ENCODE results near the gene SRF. TPM values are rescaled to one million over a fixed set of nuclear protein-coding genes. Genes with fewer than 3 reads are reported as not detected.
A peak's percentile ranks its signal among the peaks of the same experiment; 100 is the strongest.

The SRF gene
- total RNA-seq, 4 donors from 2014 or later, result 23.1 to 29.7 (median 26.4) TPM

DNA sequence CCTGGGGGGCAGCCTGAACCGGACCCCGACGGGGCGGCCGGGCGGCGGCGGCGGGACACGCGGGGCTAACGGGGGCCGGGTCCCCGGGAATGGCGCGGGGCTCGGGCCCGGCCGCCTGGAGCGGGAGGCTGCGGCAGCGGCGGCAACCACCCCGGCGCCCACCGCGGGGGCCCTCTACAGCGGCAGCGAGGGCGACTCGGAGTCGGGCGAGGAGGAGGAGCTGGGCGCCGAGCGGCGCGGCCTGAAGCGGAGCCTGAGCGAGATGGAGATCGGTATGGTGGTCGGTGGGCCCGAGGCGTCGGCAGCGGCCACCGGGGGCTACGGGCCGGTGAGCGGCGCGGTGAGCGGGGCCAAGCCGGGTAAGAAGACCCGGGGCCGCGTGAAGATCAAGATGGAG is 636 bp downstream of the SRF start:
- H3K27me3 ChIP-seq, result no peaks in the 10 kb centered on the region
- peaks cover 0 to 14% (median 0%) of the 10 kb centered on the region in 3 donors for H3K36me3 ChIP-seq
- DNase-seq, result peak in 1 of 3 donors; percentile 51
- no peaks in the 10 kb centered on the region for H3K9me3 ChIP-seq
- peaks cover 5 to 29% (median 13%) of the 10 kb centered on the region in 4 donors for H3K4me1 ChIP-seq
- peak overlapping the region; percentile 90 to 98 (median 94) for H3K4me3 ChIP-seq
- H3K27ac ChIP-seq, result peak overlapping the region; percentile 93 to 99 (median 98)
- no peak for TF ChIP-seq POLR2A (IDR thresholded peaks at IDR 0.05)
- no peak for TF ChIP-seq CTCF (IDR thresholded peaks at IDR 0.05)

DNA sequence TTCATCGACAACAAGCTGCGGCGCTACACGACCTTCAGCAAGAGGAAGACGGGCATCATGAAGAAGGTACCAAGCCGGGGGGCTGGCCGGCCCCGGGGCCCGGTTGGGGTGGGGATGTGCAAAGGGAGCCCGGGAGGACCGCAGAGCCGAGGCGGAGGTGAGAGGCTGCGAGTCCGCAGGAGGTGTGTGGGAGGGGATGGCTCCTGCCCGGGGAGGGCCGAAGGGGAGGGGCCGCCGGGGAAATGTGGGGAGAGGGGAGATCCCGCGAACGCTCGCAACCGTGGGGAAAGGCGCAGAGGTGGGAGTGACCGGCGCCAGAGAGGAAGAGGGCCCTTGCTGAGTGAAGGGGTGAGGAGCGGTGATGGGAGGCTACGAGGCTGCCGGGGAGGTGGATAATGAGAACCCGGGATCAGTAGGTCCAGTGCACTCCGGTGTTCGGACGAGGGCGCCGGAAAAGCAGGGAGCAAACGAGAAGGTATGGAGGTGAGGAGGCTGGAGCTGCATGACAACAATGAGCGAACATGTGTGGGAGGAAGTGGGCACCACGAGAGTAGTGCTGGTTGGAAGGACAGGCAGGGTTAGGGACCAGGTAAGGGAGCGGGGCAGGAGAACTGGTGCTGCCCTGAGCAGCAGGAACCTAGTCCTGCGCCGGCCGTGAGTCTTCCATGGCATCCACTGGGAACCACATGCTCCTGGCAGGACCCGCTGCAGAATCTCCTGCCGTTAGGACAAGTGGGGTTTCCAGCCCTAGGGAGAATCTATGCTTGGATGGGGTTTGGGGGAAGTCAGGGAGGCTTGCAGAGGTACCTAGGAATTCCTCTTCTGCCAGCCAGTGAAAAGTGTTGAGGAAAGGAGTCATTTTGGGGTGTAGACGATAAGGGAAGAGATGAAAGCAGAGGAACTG is 1.3 kb downstream of the SRF start:
- TF ChIP-seq CTCF (IDR thresholded peaks at IDR 0.05) (no peak), POLR2A (IDR thresholded peaks at IDR 0.05) (no peak)
- peak; percentile 55 to 72 (median 66) for DNase-seq
- H3K27ac ChIP-seq, result peak overlapping the region; percentile 93 to 99 (median 98)

DNA sequence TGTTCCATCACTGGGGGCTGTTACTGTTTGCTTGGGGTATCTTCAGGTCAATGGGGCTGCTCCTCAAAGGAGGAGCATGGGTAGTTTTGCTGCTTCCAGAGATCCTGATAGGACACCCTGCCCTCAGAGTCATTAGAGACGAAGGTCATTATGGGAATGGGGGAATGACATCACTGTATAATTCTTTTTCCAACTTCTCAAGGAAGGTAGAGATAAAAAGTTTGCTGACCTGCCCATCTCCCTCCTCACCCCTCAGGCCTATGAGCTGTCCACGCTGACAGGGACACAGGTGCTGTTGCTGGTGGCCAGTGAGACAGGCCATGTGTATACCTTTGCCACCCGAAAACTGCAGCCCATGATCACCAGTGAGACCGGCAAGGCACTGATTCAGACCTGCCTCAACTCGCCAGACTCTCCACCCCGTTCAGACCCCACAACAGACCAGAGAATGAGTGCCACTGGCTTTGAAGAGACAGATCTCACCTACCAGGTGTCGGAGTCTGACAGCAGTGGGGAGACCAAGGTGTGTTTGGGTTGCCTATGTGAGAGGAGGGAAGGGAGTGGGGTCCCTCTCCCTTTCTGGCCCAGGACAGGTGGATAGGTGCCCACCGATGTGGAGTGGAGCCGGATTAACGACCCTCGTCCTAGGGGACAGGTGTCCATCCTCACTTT is 2.7 kb downstream of the SRF start:
- TF ChIP-seq CTCF (IDR thresholded peaks at IDR 0.05), result no peak
- no peak for TF ChIP-seq POLR2A (IDR thresholded peaks at IDR 0.05)
- H3K9me3 ChIP-seq, result no peaks in the 10 kb centered on the region
- peak in 1 of 3 donors; percentile 18 for DNase-seq
- peak overlapping the region; percentile 93 to 99 (median 98) for H3K27ac ChIP-seq
- H3K4me3 ChIP-seq, result peak overlapping the region; percentile 33 to 98 (median 69)
- H3K27me3 ChIP-seq, result no peaks in the 10 kb centered on the region
- H3K36me3 ChIP-seq, result peaks cover 0 to 33% (median 0%) of the 10 kb centered on the region in 3 donors
- H3K4me1 ChIP-seq, result peaks cover 5 to 29% (median 13%) of the 10 kb centered on the region in 4 donors

More for the DNA sequence above, 1.3 kb downstream of the SRF start:
- H3K9me3 ChIP-seq, result no peaks in the 10 kb centered on the region
- peaks cover 5 to 29% (median 13%) of the 10 kb centered on the region in 4 donors for H3K4me1 ChIP-seq
- H3K27me3 ChIP-seq, result no peaks in the 10 kb centered on the region
- peak overlapping the region; percentile 90 to 98 (median 94) for H3K4me3 ChIP-seq
- peaks cover 0 to 19% (median 0%) of the 10 kb centered on the region in 3 donors for H3K36me3 ChIP-seq

DNA sequence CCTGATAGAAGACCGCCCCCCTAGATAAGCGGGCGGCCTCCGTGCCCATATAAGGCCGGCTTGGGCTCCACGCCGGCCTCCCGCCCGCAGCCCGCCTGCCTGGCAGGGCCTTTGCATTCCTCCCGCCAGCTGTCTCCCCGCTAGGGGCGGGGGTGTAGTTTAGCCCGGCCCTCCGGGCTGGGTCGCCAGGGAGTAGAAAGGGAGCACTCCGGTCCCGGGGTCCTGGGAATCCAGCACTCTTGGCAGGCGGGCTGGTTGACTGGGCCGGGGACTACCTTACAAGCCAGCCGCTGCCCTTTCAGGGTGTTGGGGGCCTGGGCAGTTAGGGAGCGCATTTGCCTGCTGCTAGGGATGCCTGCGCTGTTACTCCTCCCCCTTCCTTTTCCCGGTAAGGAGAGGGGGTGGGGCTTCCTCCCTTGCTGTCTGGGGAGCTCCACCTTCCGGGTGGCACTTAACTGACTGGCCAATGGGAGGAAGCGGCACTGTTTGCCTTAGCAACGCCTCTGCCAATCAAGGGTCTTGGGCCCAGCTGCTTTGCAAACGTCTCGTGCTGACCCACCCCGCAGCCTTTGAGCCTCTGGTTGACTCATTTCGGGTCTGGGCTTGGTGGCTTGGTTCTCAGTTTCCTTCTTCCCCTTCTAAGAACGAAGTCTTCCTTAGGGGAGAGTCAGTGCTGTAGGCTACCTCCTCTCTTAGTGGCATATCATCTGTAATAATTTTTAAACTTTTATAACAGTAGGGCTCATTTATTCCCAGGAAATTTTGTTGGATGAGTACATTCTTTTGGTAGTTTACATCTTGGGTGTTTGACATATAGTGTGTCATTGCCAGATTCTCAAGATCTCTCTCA is 3.4 kb downstream of the SRF start:
- peaks cover 5 to 29% (median 13%) of the 10 kb centered on the region in 4 donors for H3K4me1 ChIP-seq
- H3K27ac ChIP-seq, result peak overlapping the region; percentile 93 to 99 (median 98)
- no peaks in the 10 kb centered on the region for H3K9me3 ChIP-seq
- peak in 5 of 6 experiments; percentile 7 to 40 (median 38) for TF ChIP-seq CTCF (IDR thresholded peaks at IDR 0.05)
- TF ChIP-seq POLR2A (IDR thresholded peaks at IDR 0.05), result peak; percentile 8 to 73
- peak; percentile 96 to 99 (median 99) for DNase-seq
- no peaks in the 10 kb centered on the region for H3K27me3 ChIP-seq
- H3K4me3 ChIP-seq, result peak overlapping the region; percentile 33 to 98 (median 54)
- peaks cover 0 to 41% (median 0%) of the 10 kb centered on the region in 3 donors for H3K36me3 ChIP-seq
